ENCODE measurements around the gene CWC27.

CWC27 gene

DNA sequence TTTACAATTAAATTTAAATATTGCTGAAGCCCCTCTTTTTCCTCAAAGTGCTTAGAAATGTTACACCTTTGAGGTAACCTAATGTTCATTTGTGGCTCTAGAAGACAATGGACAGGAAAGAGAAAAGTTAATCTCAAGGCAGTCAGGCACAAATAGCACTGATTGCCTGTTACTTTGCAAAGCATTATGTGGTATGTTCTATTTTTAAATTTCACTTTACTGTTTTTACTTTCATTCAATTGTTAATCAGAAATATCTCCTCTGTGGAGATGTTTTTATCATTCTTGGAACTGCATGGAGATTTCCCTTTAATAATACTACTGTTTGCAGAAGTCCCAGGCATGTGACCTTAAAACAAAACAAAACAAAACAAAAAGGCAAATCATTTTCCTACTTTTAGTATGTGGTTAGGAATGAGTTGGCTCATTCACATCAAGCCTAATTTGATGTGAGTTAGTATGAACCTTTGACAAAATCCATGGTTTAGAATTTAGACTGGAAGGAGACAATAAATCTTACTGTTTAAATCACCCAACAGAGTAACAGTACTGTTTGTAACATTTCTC is 67.5 kb downstream of the CWC27 start:
- in situ Hi-C loops (cut with MboI; ENCODE audit: low sequenced_read_pairs), result no loop called here

DNA sequence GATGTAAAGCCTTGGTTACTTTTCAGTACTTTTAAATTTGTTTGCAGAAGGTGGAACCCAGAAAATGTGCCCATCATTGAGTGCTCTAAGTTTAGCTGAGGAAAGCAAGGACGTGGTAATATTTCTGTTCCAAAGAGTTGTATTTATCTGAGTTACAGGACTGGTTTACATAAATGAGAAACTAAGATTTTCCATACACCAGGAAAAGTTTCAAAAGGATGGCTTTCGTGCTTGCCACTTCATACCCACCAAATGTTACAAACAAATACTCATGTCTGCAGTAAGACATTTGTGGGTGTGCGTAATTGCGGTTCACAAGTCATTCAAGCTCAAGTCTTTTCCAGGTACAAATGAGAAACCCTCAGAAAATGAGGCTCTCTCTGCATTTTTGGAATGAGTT is 68.1 kb downstream of the CWC27 start:
- in situ Hi-C loops (cut with MboI; ENCODE audit: low sequenced_read_pairs), result no loop called here

DNA sequence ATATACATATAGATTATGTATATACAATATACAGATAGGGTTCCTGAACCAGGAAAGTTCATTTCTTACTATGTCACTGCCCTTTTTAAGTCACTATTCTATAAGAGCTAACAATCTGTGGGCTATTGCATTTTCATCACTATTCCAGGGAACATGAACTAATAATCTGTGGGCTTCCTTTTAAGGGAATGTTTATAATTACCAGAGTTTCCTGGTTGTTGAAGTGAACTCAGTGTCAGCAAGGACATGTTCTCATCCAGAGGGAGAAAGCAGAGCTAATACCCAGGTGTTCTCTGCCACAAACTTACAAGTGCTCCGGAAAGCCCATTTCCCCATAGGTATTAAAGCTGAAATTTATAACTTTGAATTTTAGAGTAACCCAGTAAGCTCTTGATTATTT is 69.6 kb downstream of the CWC27 start:
- in situ Hi-C loops (cut with MboI; ENCODE audit: low sequenced_read_pairs), result no loop called here

DNA sequence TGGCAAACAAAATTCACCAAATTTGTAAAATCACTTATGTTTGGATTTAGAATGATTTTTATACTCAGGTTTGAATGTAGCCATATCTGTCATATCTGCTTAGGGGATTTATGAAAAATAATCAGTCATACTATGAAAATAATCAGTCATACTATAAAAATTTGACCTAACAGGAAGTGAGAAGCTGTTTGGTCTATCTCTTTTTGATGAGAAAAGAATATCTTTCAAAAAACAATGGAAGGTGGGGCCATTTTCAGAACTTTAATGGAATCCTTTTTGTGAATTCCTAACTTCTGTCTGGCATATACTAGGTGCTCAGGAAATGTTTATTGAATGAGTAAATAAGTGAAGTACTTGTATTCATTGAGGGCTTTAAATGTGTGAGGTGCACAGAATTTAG is 70.1 kb downstream of the CWC27 start:
- in situ Hi-C loops (cut with MboI; ENCODE audit: low sequenced_read_pairs), result no loop called here

- in situ Hi-C loops (cut with MboI; ENCODE audit: low sequenced_read_pairs), result no loop called here
Observed at GRCh38 chr5:64839936-64840335, 71.2 kb downstream of the CWC27 start.

- in situ Hi-C loops (cut with MboI; ENCODE audit: low sequenced_read_pairs), result no loop called here
Observed at GRCh38 chr5:64840958-64841357, 72.2 kb downstream of the CWC27 start.

DNA sequence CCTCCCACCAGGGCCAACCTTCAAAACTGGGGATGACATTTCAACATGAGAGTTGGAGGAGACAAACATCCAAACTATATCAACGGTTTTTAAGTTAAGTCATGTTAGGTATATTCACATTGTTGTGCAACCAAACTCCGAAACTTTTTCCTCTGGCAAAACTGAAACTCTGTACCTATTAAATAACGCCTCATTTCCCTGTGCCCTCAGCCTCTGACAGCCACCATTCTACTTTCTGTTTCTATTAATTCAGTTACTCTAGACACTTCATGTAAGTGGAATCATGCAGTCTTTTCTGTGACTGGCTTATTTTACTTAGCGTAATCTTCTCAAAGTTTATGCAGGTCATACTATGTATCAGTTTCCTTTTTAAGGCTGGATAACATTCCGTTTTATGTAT is 85.0 kb downstream of the CWC27 start:
- in situ Hi-C loops (cut with MboI; ENCODE audit: low sequenced_read_pairs), result no loop called here

GRCh38 chr5:64854855-64855254 is 86.1 kb downstream of the CWC27 start:
- in situ Hi-C loops (cut with MboI; ENCODE audit: low sequenced_read_pairs), result no loop called here

GRCh38 chr5:64859881-64860280 is 91.2 kb downstream of the CWC27 start:
- in situ Hi-C loops (cut with MboI; ENCODE audit: low sequenced_read_pairs), result no loop called here

- in situ Hi-C loops (cut with MboI; ENCODE audit: low sequenced_read_pairs), result no loop called here
Observed at GRCh38 chr5:64861281-64861680, 92.6 kb downstream of the CWC27 start.

- in situ Hi-C loops (cut with MboI; ENCODE audit: low sequenced_read_pairs), result no loop called here
Observed at GRCh38 chr5:64864171-64864570, 95.4 kb downstream of the CWC27 start.

- in situ Hi-C loops (cut with MboI; ENCODE audit: low sequenced_read_pairs), result no loop called here
Observed at GRCh38 chr5:64865662-64866061, 96.9 kb downstream of the CWC27 start.

GRCh38 chr5:64869419-64869818 is 100.7 kb downstream of the CWC27 start:
- in situ Hi-C loops (cut with MboI; ENCODE audit: low sequenced_read_pairs), result no loop called here

DNA sequence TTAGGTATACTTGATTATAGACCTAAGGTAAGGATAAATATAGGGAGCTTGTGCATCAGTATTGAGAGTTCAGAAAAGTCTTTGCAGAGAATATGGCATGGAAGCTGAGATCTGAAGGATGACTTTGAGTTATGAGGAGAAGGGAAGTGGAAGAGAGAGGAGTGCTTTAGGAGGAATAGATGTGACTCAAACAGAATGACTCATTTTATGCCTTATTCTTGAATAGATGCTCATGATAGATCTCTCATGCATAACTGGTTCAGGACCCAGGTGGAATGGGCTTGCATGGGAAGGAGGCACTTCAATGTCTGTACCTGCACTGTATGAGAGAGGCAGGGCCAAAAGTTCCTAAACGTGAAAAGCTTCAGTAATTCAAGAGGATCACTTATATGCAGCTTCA is 103.3 kb downstream of the CWC27 start:
- in situ Hi-C loops (cut with MboI; ENCODE audit: low sequenced_read_pairs), result no loop called here

GRCh38 chr5:64873441-64873840 is 104.7 kb downstream of the CWC27 start:
- in situ Hi-C loops (cut with MboI; ENCODE audit: low sequenced_read_pairs), result no loop called here

DNA sequence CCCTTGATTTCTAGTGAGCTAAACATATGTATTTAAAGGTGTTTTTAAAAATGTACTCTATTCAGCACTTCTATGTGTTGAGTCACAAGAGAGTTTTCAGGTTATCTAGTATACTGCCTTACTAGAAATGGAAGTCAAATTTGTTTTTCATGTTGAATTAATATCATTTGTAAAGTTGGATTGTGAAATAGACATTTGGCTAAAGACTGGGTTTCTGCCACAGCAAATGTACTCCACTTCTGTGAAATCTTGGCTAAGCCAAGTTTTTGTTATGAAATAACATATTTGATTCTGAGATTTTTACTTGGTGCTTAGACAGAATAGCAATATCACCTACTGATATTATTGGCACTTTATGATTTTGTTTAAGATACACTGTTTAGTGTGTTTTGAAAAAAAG is 106.0 kb downstream of the CWC27 start:
- in situ Hi-C loops (cut with MboI; ENCODE audit: low sequenced_read_pairs), result no loop called here

DNA sequence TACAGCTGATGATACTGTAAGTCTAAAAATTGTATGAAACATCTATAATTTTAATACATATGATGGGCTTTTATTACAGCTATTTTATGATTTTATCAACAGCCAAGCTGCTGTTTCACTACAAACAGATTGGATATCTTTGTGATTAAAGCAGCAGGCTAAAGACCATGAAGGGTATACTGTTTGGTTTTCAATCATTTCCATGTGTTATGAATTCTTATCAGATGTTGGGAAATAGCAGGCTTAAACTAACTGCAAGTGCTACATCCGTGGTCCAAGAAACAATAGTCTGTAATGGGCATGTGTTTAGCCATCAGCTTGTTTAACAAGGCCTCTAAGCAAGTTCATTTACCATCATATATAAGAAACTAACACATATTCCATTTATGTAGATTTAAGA is 107.5 kb downstream of the CWC27 start:
- in situ Hi-C loops (cut with MboI; ENCODE audit: low sequenced_read_pairs), result no loop called here

- in situ Hi-C loops (cut with MboI; ENCODE audit: low sequenced_read_pairs), result no loop called here
Observed at GRCh38 chr5:64880821-64881220, 112.1 kb downstream of the CWC27 start.

- in situ Hi-C loops (cut with MboI; ENCODE audit: low sequenced_read_pairs), result no loop called here
Observed at GRCh38 chr5:64883912-64884311, 115.2 kb downstream of the CWC27 start.

DNA sequence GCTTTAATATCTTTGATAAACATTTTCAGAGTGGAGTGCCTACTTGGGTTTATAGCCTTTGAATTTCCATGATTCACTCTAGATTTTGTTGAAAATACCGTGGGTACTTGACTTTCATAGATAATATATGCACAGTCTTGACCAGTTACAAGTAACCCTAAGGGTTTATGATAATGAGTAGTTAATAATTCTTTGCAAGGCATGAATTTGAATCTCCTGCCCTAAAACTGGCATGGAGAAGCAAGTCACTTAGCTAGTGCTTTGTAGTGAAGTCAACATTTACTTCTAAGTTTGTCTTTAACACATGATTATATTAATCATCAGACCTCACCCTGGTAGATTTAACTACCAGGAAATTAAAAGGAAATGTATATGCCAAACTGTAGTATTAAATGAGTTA is 115.8 kb downstream of the CWC27 start:
- in situ Hi-C loops (cut with MboI; ENCODE audit: low sequenced_read_pairs), result no loop called here

DNA sequence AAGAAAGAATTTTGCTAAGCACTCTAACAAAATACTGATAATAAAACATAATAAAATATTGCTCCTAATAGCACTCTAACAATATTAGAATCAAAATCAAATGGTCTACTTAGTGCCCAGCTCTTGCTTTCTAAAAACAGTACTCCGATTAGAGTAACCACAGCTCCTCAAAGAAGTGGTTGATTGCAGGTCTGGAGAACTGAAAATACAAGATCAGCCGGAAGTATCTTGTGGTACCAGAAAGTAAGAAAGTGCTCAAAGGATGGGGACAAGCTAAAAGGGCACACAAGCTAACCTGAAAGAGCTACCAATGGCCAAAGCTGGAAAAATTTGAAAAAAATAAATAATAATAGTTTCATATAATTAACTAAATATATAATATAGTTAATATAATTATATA is 119.2 kb downstream of the CWC27 start:
- in situ Hi-C loops (cut with MboI; ENCODE audit: low sequenced_read_pairs), result no loop called here

DNA sequence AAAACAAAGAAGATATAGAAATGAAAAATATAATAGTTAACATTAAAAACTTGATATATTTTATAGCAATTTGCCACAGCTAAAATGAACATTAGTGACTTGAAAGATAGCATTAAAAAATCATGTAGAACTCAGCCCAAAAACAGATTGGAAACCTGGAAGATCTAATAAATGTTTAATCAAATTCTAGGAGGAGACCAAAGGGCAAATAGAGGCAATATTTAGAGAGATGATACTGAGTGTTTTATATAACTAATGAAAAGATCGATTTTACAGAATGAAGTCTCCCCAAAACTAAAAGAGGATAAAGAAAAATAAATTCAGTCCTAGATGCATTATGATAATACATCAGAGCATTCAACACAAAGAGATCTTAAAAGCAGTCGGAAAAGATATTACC is 127.0 kb downstream of the CWC27 start:
- in situ Hi-C loops (cut with MboI; ENCODE audit: low sequenced_read_pairs), result no loop called here

DNA sequence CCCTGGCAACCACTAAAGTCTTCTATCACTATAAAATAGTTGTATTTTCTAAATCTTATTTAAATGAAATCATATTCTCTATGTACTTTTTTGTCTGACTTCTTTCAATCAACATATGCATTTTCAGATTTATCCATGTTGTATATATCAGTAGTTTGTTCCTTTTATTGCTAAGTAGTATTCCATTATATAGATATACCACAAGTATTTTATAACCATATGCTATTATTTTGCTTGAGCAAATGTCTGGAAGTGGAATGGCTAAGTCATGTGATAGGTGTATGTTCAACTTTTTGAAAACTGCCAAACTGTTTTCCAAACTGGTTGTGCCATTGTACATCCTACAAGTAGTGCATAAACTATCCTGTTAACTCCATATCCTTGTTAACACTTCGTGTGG is 131.1 kb downstream of the CWC27 start:
- in situ Hi-C loops (cut with MboI; ENCODE audit: low sequenced_read_pairs), result no loop called here

DNA sequence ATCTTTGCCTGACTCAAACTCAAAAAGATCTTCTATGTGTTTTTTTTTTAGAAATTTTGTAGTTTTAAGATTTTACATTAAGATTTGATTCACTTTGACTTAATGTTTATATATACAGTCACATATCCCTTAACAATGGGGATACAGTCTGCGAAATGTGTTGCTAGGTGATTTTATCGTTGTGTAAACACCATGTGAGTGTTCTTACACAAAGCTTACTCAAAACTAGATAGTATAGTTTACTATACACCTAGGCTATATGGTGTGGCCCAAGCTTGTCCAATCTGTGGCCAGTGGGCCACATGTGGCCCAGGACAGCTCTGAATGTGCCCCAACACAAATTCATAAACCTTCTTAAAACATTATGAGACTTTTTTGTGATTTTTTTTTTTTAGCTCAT is 131.9 kb downstream of the CWC27 start:
- in situ Hi-C loops (cut with MboI; ENCODE audit: low sequenced_read_pairs), result no loop called here
